Uterus (tissue), 4 donors: Measurements from ENCODE around the gene PDHA1. TPM values are rescaled to one million over a fixed set of nuclear protein-coding genes. Genes with fewer than 3 reads are reported as not detected.
A peak's percentile ranks its signal among the peaks of the same experiment; 100 is the strongest.

Experiments used
- DNase-seq, 2 donors: peaks; one replicate each; pipeline ENCODE4 v3.0.0-alpha.2; 2019 to 2020
- H3K27ac ChIP-seq, 2 donors: fragments of 200-600 bp; sonication (generic); 1 replicate in 1 of 2; 2 replicates in 1 of 2; pipeline ENCODE4 v1.5.1; 2016 to 2018
- H3K27me3 ChIP-seq, 2 donors: fragments of 200-600 bp; sonication (generic); one replicate each; pipeline ENCODE4 v1.5.1; 2018 to 2019; ENCODE audit warnings: control low read depth in 1 of 2
- H3K36me3 ChIP-seq, 2 donors: fragments of 200-600 bp; sonication (generic); one replicate each; pipeline ENCODE4 v1.5.1; 2019; ENCODE audit warnings: control low read depth in 1 of 2
- H3K4me1 ChIP-seq, 2 donors: fragments of 200-600 bp; sonication (generic); one replicate each; pipeline ENCODE4 v1.5.1; 2018 to 2019; ENCODE audit warnings: control low read depth in 1 of 2
- H3K4me3 ChIP-seq, 2 donors: fragments of 200-600 bp; sonication (generic); 1 replicate in 1 of 2; 2 replicates in 1 of 2; pipeline ENCODE4 v1.5.1; 2018 to 2019; ENCODE audit warnings: mild to moderate bottlenecking in 1 of 2
- H3K9me3 ChIP-seq, 2 donors: fragments of 200-600 bp; sonication (generic); one replicate each; pipeline ENCODE4 v1.5.1; 2019; ENCODE audit warnings: control low read depth in 1 of 2
- POLR2A ChIP-seq, 2 donors: fragments of 450-650 bp; IDR thresholded peaks; one replicate each; pipeline ENCODE4 v1.6.1; 2016; ENCODE audit warnings: antibody characterized with exemption in 2 of 2, mild to moderate bottlenecking in 1 of 2, moderate library complexity in 1 of 2
- intact Hi-C: fragments of 100-400 bp; cut with DNase I; formaldehyde crosslinking; loops from one replicate; pipeline ENCODE4 v1.15.1; 2023; ENCODE audit warnings: low total_unique reads
- total RNA-seq, 4 donors: library from RNA; depleted of rRNA in 3 of 4; stranded (reverse); fragments of >200 nt in 3 of 4; gene quantifications; one replicate each; pipeline versions ENCODE4 v1.1.0 to v1.2.4, GENCODE V29; 2014 to 2023
- TF ChIP-seq, protein P1 (sequence below), 4 experiments: fragments of 200-600 bp in 2 of 4; fragments of 450-650 bp in 2 of 4; sonication (generic) in 2 of 4; IDR thresholded peaks; one replicate each; pipeline ENCODE4 v1.5.1; 2016 to 2019; ENCODE audit warnings: antibody characterized with exemption in 4 of 4, mild to moderate bottlenecking in 2 of 4, moderate library complexity in 1 of 4
- donor health status: DM: yes; HTN: yes; CAD: no.

Gene PDHA1
- 100 to 1,000 TPM in 1 of 4 donors, 10 to 100 TPM in 3; 15.0 to 100 (median 62.9) TPM for total RNA-seq

DNA sequence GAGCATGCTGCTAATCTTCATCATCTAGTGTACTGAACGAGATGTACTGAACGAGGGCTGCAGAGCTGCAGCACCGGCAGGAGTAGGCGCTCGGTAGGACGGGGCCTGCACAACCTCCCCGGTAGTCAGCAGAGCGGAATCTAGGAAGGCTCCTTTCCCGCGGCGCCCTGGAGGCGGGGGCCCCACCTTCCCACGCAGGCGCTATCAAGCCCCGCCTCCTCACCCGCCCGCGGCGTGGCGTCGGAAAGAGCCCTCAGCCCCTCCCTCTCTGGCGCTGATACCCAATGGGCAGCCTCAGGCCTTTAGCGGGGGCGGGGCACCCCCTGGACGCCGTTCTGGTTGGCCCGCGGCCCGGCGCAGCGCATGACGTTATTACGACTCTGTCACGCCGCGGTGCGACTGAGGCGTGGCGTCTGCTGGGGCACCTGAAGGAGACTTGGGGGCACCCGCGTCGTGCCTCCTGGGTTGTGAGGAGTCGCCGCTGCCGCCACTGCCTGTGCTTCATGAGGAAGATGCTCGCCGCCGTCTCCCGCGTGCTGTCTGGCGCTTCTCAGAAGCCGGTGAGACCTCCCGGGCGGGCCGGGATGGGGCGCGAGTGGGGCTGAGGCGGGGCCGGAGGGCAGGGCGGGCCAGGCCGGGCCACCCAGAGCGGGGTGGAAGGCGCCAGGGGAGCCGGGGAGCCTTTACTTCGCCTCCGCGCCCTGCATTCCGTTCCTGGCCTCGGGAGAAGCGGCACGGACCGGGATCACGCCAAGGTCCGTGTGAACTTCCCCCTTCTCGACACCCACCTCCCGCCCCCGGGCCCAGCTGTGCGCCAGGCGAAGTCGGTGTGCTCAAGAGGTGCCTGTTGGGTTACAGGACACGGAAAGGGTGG is at the start of gene PDHA1:
PDHA1 (plus strand) TSS at position 393 of the 874 bp plus-strand sequence; CDS start at position 504, 111 bp downstream.
- Histone ChIP-seq H3K27me3 (no peaks in the 10 kb centered on the region), H3K4me1 (peaks cover 0 to 4% of the 10 kb centered on the region in 2 donors), H3K9me3 (no peaks in the 10 kb centered on the region), H3K27ac (peak within 1 kb of the TSS; percentile 87 to 96), H3K4me3 (peak within 1 kb of the TSS; percentile 65 to 92), H3K36me3 (no peaks in the 10 kb centered on the region)
- peak; percentile 92 for DNase-seq
- TF ChIP-seq, protein P1, sequence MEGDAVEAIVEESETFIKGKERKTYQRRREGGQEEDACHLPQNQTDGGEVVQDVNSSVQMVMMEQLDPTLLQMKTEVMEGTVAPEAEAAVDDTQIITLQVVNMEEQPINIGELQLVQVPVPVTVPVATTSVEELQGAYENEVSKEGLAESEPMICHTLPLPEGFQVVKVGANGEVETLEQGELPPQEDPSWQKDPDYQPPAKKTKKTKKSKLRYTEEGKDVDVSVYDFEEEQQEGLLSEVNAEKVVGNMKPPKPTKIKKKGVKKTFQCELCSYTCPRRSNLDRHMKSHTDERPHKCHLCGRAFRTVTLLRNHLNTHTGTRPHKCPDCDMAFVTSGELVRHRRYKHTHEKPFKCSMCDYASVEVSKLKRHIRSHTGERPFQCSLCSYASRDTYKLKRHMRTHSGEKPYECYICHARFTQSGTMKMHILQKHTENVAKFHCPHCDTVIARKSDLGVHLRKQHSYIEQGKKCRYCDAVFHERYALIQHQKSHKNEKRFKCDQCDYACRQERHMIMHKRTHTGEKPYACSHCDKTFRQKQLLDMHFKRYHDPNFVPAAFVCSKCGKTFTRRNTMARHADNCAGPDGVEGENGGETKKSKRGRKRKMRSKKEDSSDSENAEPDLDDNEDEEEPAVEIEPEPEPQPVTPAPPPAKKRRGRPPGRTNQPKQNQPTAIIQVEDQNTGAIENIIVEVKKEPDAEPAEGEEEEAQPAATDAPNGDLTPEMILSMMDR (IDR thresholded peaks at IDR 0.05): peak in 1 of 4 experiments; percentile 13
- TF ChIP-seq POLR2A (IDR thresholded peaks at IDR 0.05): peak; percentile 27 to 57
- intact Hi-C loops: no loop called here

DNA sequence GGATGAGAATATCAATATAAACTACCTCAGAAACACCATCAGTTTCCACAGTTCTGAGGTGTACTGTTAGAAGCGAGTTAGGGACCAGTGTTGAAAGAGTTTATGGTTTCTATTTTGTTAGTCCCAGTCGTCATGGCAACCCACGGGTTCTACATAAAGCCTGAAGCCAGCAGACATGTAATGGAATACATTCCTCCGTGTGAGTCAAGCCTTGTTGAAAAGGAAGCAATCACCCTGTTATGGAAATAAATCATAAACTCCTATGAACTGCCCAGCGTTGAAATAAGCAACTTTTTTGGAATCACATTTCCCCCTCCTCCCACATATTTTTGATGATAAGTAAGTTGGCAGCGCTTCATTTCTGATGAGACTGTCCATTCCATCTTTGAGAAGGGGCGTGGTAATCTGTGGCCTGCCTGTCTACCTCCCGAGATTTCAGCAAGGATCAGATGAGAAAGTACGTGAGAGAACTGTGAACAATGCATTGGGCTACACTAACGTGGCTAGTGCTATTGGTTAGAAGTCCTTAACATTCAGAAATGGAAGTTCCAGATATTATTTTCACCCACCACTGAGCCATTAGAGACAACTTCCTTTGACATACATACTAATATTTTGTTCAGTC is 40.4 kb upstream of the PDHA1 start:
- Histone ChIP-seq H3K36me3 (no peaks in the 10 kb centered on the region), H3K27me3 (no peaks in the 10 kb centered on the region), H3K9me3 (no peaks in the 10 kb centered on the region), H3K4me1 (no peaks in the 10 kb centered on the region), H3K27ac (no peak overlapping the region), H3K4me3 (no peak overlapping the region)
- intact Hi-C loops: no loop called here
- peak; percentile 61 to 67 for DNase-seq
- TF ChIP-seq, protein P1 (IDR thresholded peaks at IDR 0.05): no peak
- TF ChIP-seq POLR2A (IDR thresholded peaks at IDR 0.05): no peak

DNA sequence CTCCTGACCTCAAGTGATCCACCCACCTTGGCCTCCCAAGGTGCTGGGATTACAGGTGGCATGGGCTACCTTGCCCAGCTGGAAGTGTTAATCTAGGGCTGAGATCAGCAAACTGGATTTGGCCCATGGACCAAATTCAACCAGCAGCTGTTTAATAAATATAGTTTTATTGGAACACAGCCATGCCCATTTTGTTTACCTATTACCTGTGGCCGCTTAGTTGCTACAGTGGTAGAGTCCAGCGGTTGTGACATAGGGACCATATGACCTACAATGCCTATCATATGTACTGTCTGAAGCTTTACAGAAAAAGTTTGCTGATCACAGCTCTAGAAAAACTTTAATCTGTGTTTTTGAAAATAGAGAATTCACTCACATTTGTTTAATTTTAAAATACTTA is 17.2 kb upstream of the PDHA1 start:
- intact Hi-C loops: no loop called here
- Histone ChIP-seq H3K36me3 (no peaks in the 10 kb centered on the region), H3K27me3 (no peaks in the 10 kb centered on the region), H3K4me3 (no peak overlapping the region), H3K27ac (no peak overlapping the region), H3K4me1 (no peaks in the 10 kb centered on the region), H3K9me3 (no peaks in the 10 kb centered on the region)
- TF ChIP-seq POLR2A (IDR thresholded peaks at IDR 0.05): no peak
- TF ChIP-seq, protein P1 (IDR thresholded peaks at IDR 0.05): no peak
- DNase-seq: no peak

DNA sequence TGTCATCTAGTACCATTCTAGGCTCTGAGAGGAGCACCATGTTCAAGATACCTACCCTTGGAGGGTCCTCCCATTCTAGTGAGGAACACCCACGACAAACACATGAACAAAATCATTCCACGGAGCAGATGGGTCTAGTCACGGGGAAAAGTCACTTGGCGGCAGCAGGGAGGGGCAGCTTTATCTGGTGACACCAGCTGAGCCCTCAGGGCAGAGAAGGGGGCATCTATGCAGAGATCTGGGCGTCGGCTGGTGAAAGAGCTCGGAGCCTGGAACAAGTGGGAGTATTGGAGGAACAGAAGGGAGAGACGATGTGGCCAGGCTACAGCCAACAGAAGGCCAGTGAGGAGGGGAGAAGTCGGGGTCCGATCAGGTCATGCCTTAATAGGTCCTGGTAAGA is 11.9 kb upstream of the PDHA1 start:
- Histone ChIP-seq H3K36me3 (no peaks in the 10 kb centered on the region), H3K27ac (no peak overlapping the region), H3K4me3 (no peak overlapping the region), H3K4me1 (no peaks in the 10 kb centered on the region), H3K9me3 (peaks cover 0 to 12% of the 10 kb centered on the region in 2 donors), H3K27me3 (no peaks in the 10 kb centered on the region)
- TF ChIP-seq POLR2A (IDR thresholded peaks at IDR 0.05): no peak
- TF ChIP-seq, protein P1 (IDR thresholded peaks at IDR 0.05): no peak
- no peak for DNase-seq
- intact Hi-C loops: no loop called here

DNA sequence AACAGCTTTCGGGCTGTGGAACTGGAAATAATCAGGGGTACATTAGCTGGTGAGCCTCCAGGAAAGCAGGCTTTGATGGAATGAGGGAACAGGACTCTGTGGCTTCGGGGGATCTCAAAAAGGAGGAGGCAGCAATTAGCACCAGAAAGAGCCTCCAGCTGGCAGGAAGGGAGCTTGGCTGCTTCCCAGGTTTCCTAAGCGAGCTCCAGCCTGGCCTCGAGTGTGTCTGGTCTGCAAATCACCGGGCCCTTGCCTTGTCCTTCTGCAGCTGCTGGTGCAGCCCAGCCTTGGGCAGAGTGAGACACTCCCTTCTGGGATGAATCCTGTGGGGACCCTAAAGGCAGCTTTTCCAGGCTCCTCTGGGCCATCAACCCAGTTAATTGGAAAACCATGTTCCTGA is 10.7 kb upstream of the PDHA1 start:
- intact Hi-C loops: no loop called here
- TF ChIP-seq, protein P1 (IDR thresholded peaks at IDR 0.05): no peak
- no peak for TF ChIP-seq POLR2A (IDR thresholded peaks at IDR 0.05)

More for the DNA sequence above, 10.7 kb upstream of the PDHA1 start:
- peaks cover 0 to 12% of the 10 kb centered on the region in 2 donors for H3K9me3 ChIP-seq
- no peaks in the 10 kb centered on the region for H3K4me1 ChIP-seq
- no peak overlapping the region for H3K27ac ChIP-seq
- H3K36me3 ChIP-seq: no peaks in the 10 kb centered on the region
- peak in 1 of 2 donors; percentile 28 for DNase-seq
- H3K27me3 ChIP-seq: no peaks in the 10 kb centered on the region
- no peak overlapping the region for H3K4me3 ChIP-seq
